ENCODE measurements around the gene PPP2R2D.

GRCh38 chr10:131923038-131923756, 22.4 kb downstream of the PPP2R2D start:
- no peak for TF ChIP-seq CTCF (IDR thresholded peaks at IDR 0.05)
- TF ChIP-seq ZFX (IDR thresholded peaks at IDR 0.05; ENCODE audit: borderline replicate concordance) = no peak

All from 22Rv1 (cell line).